Astrocyte (in vitro differentiated cells and primary cell): ENCODE measurements around the gene CCNA1. TPM values are rescaled to one million over a fixed set of nuclear protein-coding genes. Genes with fewer than 3 reads are reported as not detected.

ENCODE experiments used
- DNase-seq: peaks from one replicate; pipeline ENCODE4 v3.0.0-alpha.2; 2010; ENCODE audit warnings: low read depth
- FAIRE-seq: peaks from 2 replicates; lab custom pipeline; 2011; peaks lifted over from hg19 to GRCh38; lab: Jason Lieb, UNC
- H2AFZ ChIP-seq: 2 replicates; pipeline ENCODE4 v1.6.0; 2012; ENCODE audit warnings: low read depth, low read length, inconsistent platforms
- H3K27ac ChIP-seq: 2 replicates; pipeline ENCODE4 v1.5.1; 2011; ENCODE audit warnings: low read depth, low read length, inconsistent platforms
- H3K27me3 ChIP-seq: 2 replicates; pipeline ENCODE4 v1.6.0; 2011; ENCODE audit warnings: low read length, inconsistent platforms; ENCODE audit not compliant: insufficient read depth
- H3K36me3 ChIP-seq: 2 replicates; pipeline ENCODE4 v1.5.1; 2011; ENCODE audit warnings: low read length, inconsistent platforms; ENCODE audit not compliant: insufficient read depth
- H3K4me1 ChIP-seq: 2 replicates; pipeline ENCODE4 v1.5.1; 2011; ENCODE audit warnings: low read length, inconsistent platforms; ENCODE audit not compliant: insufficient read depth
- H3K4me2 ChIP-seq: 2 replicates; pipeline ENCODE4 v1.6.0; 2012; ENCODE audit warnings: low read length, inconsistent platforms
- H3K4me3 ChIP-seq: 2 replicates; pipeline ENCODE4 v1.5.1; 2011; ENCODE audit warnings: low read depth, mild to moderate bottlenecking, low read length, inconsistent platforms; ENCODE audit not compliant: insufficient read depth
- H3K79me2 ChIP-seq: 2 replicates; pipeline ENCODE4 v1.6.0; 2012; ENCODE audit warnings: mild to moderate bottlenecking, low read length, inconsistent platforms; ENCODE audit not compliant: insufficient read depth
- H3K9ac ChIP-seq: 2 replicates; pipeline ENCODE4 v1.6.0; 2012; ENCODE audit warnings: mild to moderate bottlenecking, low read length, inconsistent platforms
- H3K9me3 ChIP-seq: 2 replicates; pipeline ENCODE4 v1.5.1; 2012; ENCODE audit warnings: low read depth, mild to moderate bottlenecking, low read length, inconsistent platforms; ENCODE audit not compliant: insufficient read depth
- H4K20me1 ChIP-seq: 2 replicates; pipeline ENCODE4 v1.6.0; 2012; ENCODE audit warnings: low read length, inconsistent platforms; ENCODE audit not compliant: insufficient read depth
- H3K27ac Mint-ChIP-seq: one replicate; pipeline ENCODE4 v1.8.0; 2021; ENCODE audit warnings: mild to moderate bottlenecking, mixed read lengths; ENCODE audit not compliant: unreplicated experiment
- H3K27me3 Mint-ChIP-seq: one replicate; pipeline ENCODE4 v1.8.0; 2021; ENCODE audit warnings: low read depth, mixed read lengths; ENCODE audit not compliant: unreplicated experiment
- H3K36me3 Mint-ChIP-seq: one replicate; pipeline ENCODE4 v1.8.0; 2021; ENCODE audit warnings: low read depth, mixed read lengths; ENCODE audit not compliant: unreplicated experiment
- H3K4me1 Mint-ChIP-seq: one replicate; pipeline ENCODE4 v1.8.0; 2021; ENCODE audit warnings: low read depth, mixed read lengths; ENCODE audit not compliant: unreplicated experiment
- H3K4me3 Mint-ChIP-seq: one replicate; pipeline ENCODE4 v1.8.0; 2021; ENCODE audit warnings: mild to moderate bottlenecking, moderate library complexity, mixed read lengths; ENCODE audit not compliant: unreplicated experiment
- H3K9me3 Mint-ChIP-seq: one replicate; pipeline ENCODE4 v1.8.0; 2021; ENCODE audit warnings: mild to moderate bottlenecking, mixed read lengths; ENCODE audit not compliant: unreplicated experiment
- CTCF ChIP-seq: IDR thresholded peaks from 2 replicates; pipeline ENCODE4 v1.5.1; 2011; ENCODE audit warnings: low read depth, mild to moderate bottlenecking, inconsistent platforms, low read length, moderate library complexity; ENCODE audit not compliant: insufficient read depth
- EZH2 ChIP-seq: IDR thresholded peaks from 2 replicates; pipeline ENCODE4 v1.6.1; 2012; ENCODE audit warnings: mild to moderate bottlenecking, low read length, inconsistent platforms; ENCODE audit not compliant: insufficient read depth
- total RNA-seq: library from RNA; stranded (reverse); gene quantifications from 2 replicates; pipeline ENCODE4 v1.2.1, GENCODE V29; 2021

Gene CCNA1
- total RNA-seq, 1 donor from 2014 or later = 0.91 TPM

GRCh38 chr13:36414461-36414860, 17.8 kb upstream of the CCNA1 start:
- Histone ChIP-seq H3K4me3 (no peak overlapping the region), H4K20me1 (no peaks in the 10 kb centered on the region), H3K36me3 (no peaks in the 10 kb centered on the region), H3K4me1 (peaks cover 18% of the 10 kb centered on the region), H3K9ac (no peak overlapping the region), H3K79me2 (no peaks in the 10 kb centered on the region), H3K9me3 (peaks cover 3% of the 10 kb centered on the region), H3K27ac (no peak overlapping the region), H3K4me2 (no peak overlapping the region), H2AFZ (no peak overlapping the region), H3K27me3 (no peaks in the 10 kb centered on the region)
- Mint-ChIP-seq H3K27me3 (no peaks in the 10 kb centered on the region), H3K9me3 (peaks cover 18% of the 10 kb centered on the region), H3K36me3 (no peaks in the 10 kb centered on the region), H3K4me3 (no peak overlapping the region), H3K27ac (no peak overlapping the region), H3K4me1 (peaks cover 19% of the 10 kb centered on the region)
- TF ChIP-seq CTCF (no peak), EZH2 (no peak)
- no peak for FAIRE-seq
- DNase-seq = no peak

- Histone ChIP-seq H3K27me3 (no peaks in the 10 kb centered on the region), H4K20me1 (no peaks in the 10 kb centered on the region), H3K36me3 (no peaks in the 10 kb centered on the region), H3K79me2 (no peaks in the 10 kb centered on the region), H3K9ac (peak overlapping the region; percentile 38), H3K4me3 (no peak overlapping the region), H3K4me2 (peak overlapping the region; percentile 76), H3K4me1 (peaks cover 20% of the 10 kb centered on the region), H3K9me3 (peaks cover 3% of the 10 kb centered on the region), H2AFZ (no peak overlapping the region), H3K27ac (peak overlapping the region; percentile 52)
- H3K27ac Mint-ChIP-seq = peak overlapping the region; percentile 93
- no peaks in the 10 kb centered on the region for H3K27me3 Mint-ChIP-seq
- H3K4me3 Mint-ChIP-seq = no peak overlapping the region
- FAIRE-seq (no peak), DNase-seq (no peak)
- no peak for TF ChIP-seq EZH2
- TF ChIP-seq CTCF = no peak
- H3K9me3 Mint-ChIP-seq = peaks cover 15% of the 10 kb centered on the region
- H3K4me1 Mint-ChIP-seq = peaks cover 27% of the 10 kb centered on the region
- no peaks in the 10 kb centered on the region for H3K36me3 Mint-ChIP-seq
These were observed 15.0 kb upstream of the CCNA1 start for GRCh38 chr13:36417331-36417730.

GRCh38 chr13:36418022-36418805, 14.1 kb upstream of the CCNA1 start:
- no peaks in the 10 kb centered on the region for H3K36me3 Mint-ChIP-seq
- Histone ChIP-seq H3K36me3 (no peaks in the 10 kb centered on the region), H4K20me1 (no peaks in the 10 kb centered on the region), H3K4me2 (peak overlapping the region; percentile 76), H3K9me3 (peaks cover 3% of the 10 kb centered on the region), H3K4me3 (peak overlapping the region; percentile 45), H3K79me2 (no peaks in the 10 kb centered on the region), H2AFZ (peak overlapping the region; percentile 4), H3K9ac (peak overlapping the region; percentile 38), H3K4me1 (peaks cover 20% of the 10 kb centered on the region), H3K27ac (peak overlapping the region; percentile 52), H3K27me3 (no peaks in the 10 kb centered on the region)
- H3K27me3 Mint-ChIP-seq = no peaks in the 10 kb centered on the region
- peaks cover 27% of the 10 kb centered on the region for H3K4me1 Mint-ChIP-seq
- peak; percentile 93 for DNase-seq
- TF ChIP-seq CTCF = no peak
- TF ChIP-seq EZH2 = no peak
- H3K9me3 Mint-ChIP-seq = peaks cover 15% of the 10 kb centered on the region
- H3K4me3 Mint-ChIP-seq = no peak overlapping the region
- no peak for FAIRE-seq
- H3K27ac Mint-ChIP-seq = peak overlapping the region; percentile 93
